ENCODE results near the gene ANO4. TPM values are rescaled to one million over a fixed set of nuclear protein-coding genes. Genes with fewer than 3 reads are reported as not detected.

Gene ANO4
- total and polyA plus RNA-seq, 2 donors (not counting 1 experiment from before 2014, with no cell fraction given): not detected

DNA sequence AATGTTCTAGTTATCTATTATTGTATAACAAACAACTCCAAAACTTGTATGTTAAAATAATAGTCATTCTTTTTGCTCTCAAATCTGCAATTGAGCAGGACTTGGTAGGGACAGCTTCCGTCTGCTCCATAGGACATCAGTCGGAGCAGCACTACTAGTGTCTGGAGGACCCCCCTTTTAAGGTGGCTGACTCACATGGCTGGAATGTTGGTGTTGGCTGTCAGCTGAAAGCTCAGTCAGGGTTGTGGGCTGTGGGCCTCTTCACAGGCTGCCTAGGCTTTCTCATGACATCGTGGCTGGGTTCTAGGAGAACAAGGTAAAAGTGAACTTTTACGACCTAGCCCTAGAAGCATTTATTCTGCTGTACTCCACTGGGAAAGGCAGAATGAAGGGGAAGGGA lies 160.6 kb downstream of the ANO4 start:
- Histone ChIP-seq H3K4me1 (ENCODE audit: control insufficient read depth in 2 of 2, insufficient read depth in 2 of 2, low read length in 2 of 2) (no peaks in the 10 kb centered on the region), H3K9me3 (ENCODE audit: control extremely low read depth in 1 of 3, control insufficient read depth in 2 of 3, insufficient read depth in 1 of 3, low read length in 2 of 3) (no peaks in the 10 kb centered on the region), H3K4me3 (ENCODE audit: control extremely low read depth in 1 of 5, extremely low read depth in 1 of 5, insufficient read depth in 1 of 5, low read depth in 2 of 5, low read length in 4 of 5) (no peak overlapping the region), H4K20me1 (ENCODE audit: control insufficient read depth, insufficient read depth, low read length, poor library complexity, severe bottlenecking) (no peaks in the 10 kb centered on the region), H2AFZ (ENCODE audit: insufficient read depth, low read depth, low read length, poor library complexity, severe bottlenecking) (no peak overlapping the region), H3K79me2 (ENCODE audit: control insufficient read depth, insufficient read depth, low read length) (no peaks in the 10 kb centered on the region), H3K27ac (ENCODE audit: low read length in 2 of 2) (no peak overlapping the region), H3K27me3 (replicated peaks in 1 of 4; ENCODE audit: control extremely low read depth in 1 of 4, control insufficient read depth in 3 of 4, insufficient read depth in 4 of 4, low read length in 3 of 4) (no peaks in the 10 kb centered on the region), H3K4me2 (replicated peaks; ENCODE audit: low read depth, low read length, poor library complexity, severe bottlenecking) (no peak overlapping the region), H3K36me3 (replicated peaks in 1 of 2; ENCODE audit: control extremely low read depth in 1 of 2, control insufficient read depth in 1 of 2, extremely low read depth in 1 of 2, insufficient read depth in 2 of 2, low read length in 1 of 2) (no peaks in the 10 kb centered on the region), H3K9ac (ENCODE audit: low read length) (no peak overlapping the region)
- WGBS (ENCODE audit: insufficient coverage): 83% methylated on average over 3 of the region's 4 CpGs
- intact Hi-C loops (cut with micrococcal nuclease): no loop called here
- ChIA-PET POLR2A (no interaction called here), CTCF (no interaction called here)
- Mint-ChIP-seq H3K9me3 (ENCODE audit: insufficient read depth) (no peaks in the 10 kb centered on the region), H3K27me3 (no peaks in the 10 kb centered on the region), H3K4me3 (no peak overlapping the region), H3K27ac (no peak overlapping the region), H3K4me1 (no peaks in the 10 kb centered on the region)
- ATAC-seq (ENCODE audit: low read depth) (no peak), DNase-seq (no peak)
- no peak for TF ChIP-seq EZH2 (IDR thresholded peaks at IDR 0.05; ENCODE audit: borderline replicate concordance, insufficient read depth, low read depth, low read length, poor library complexity, severe bottlenecking)
- TF ChIP-seq, protein P1, sequence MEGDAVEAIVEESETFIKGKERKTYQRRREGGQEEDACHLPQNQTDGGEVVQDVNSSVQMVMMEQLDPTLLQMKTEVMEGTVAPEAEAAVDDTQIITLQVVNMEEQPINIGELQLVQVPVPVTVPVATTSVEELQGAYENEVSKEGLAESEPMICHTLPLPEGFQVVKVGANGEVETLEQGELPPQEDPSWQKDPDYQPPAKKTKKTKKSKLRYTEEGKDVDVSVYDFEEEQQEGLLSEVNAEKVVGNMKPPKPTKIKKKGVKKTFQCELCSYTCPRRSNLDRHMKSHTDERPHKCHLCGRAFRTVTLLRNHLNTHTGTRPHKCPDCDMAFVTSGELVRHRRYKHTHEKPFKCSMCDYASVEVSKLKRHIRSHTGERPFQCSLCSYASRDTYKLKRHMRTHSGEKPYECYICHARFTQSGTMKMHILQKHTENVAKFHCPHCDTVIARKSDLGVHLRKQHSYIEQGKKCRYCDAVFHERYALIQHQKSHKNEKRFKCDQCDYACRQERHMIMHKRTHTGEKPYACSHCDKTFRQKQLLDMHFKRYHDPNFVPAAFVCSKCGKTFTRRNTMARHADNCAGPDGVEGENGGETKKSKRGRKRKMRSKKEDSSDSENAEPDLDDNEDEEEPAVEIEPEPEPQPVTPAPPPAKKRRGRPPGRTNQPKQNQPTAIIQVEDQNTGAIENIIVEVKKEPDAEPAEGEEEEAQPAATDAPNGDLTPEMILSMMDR (IDR thresholded peaks at IDR 0.05): no peak

DNA sequence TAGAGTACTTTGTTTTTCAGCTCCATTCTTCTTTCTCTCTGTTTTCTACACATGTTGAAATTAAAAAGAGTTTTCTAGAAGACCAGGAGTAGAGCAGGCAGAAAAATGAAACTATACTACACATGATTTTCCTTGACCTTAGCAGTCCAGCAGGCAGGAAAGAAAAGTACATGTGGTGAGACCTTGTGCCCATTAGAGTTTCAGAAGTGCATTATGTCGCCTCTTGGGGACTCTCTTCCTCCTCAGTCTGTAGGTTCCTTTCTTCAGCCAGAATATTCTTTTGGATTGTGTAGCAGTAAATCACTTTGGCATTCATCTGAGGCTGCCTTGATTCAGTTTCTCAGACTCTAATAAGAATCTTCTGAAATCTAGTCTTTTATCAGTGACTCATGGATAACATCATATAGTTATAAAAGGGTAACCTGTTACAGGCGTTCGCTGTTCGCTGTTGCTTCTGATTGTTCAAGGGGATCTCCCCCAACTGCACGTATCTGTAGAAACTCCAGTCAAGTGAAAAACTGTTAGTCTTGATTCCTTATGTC lies 161.8 kb downstream of the ANO4 start:
- H3K4me1 ChIP-seq (ENCODE audit: control insufficient read depth in 2 of 2, insufficient read depth in 2 of 2, low read length in 2 of 2): no peaks in the 10 kb centered on the region
- H3K9me3 ChIP-seq (ENCODE audit: control extremely low read depth in 1 of 3, control insufficient read depth in 2 of 3, insufficient read depth in 1 of 3, low read length in 2 of 3): no peaks in the 10 kb centered on the region
- ChIA-PET POLR2A (no interaction called here), CTCF (no interaction called here)
- Mint-ChIP-seq H3K4me3 (no peak overlapping the region), H3K27ac (no peak overlapping the region), H3K9me3 (ENCODE audit: insufficient read depth) (no peaks in the 10 kb centered on the region), H3K27me3 (no peaks in the 10 kb centered on the region), H3K4me1 (no peaks in the 10 kb centered on the region)
- no peaks in the 10 kb centered on the region for H3K27me3 ChIP-seq (replicated peaks in 1 of 4; ENCODE audit: control extremely low read depth in 1 of 4, control insufficient read depth in 3 of 4, insufficient read depth in 4 of 4, low read length in 3 of 4)
- no peak overlapping the region for H3K4me3 ChIP-seq (ENCODE audit: control extremely low read depth in 1 of 5, extremely low read depth in 1 of 5, insufficient read depth in 1 of 5, low read depth in 2 of 5, low read length in 4 of 5)
- no peak overlapping the region for H2AFZ ChIP-seq (ENCODE audit: insufficient read depth, low read depth, low read length, poor library complexity, severe bottlenecking)
- no peak overlapping the region for H3K4me2 ChIP-seq (replicated peaks; ENCODE audit: low read depth, low read length, poor library complexity, severe bottlenecking)
- H3K36me3 ChIP-seq (replicated peaks in 1 of 2; ENCODE audit: control extremely low read depth in 1 of 2, control insufficient read depth in 1 of 2, extremely low read depth in 1 of 2, insufficient read depth in 2 of 2, low read length in 1 of 2): no peaks in the 10 kb centered on the region
- DNase-seq: no peak
- WGBS (ENCODE audit: insufficient coverage): no CpG with 5 or more reads among the region's 5 CpGs
- H3K27ac ChIP-seq (ENCODE audit: low read length in 2 of 2): no peak overlapping the region
- no peak for ATAC-seq (ENCODE audit: low read depth)
- TF ChIP-seq, protein P1 (IDR thresholded peaks at IDR 0.05): no peak
- no peak for TF ChIP-seq EZH2 (IDR thresholded peaks at IDR 0.05; ENCODE audit: borderline replicate concordance, insufficient read depth, low read depth, low read length, poor library complexity, severe bottlenecking)
- H3K79me2 ChIP-seq (ENCODE audit: control insufficient read depth, insufficient read depth, low read length): no peaks in the 10 kb centered on the region
- no peak overlapping the region for H3K9ac ChIP-seq (ENCODE audit: low read length)
- intact Hi-C loops (cut with micrococcal nuclease): no loop called here
- no peaks in the 10 kb centered on the region for H4K20me1 ChIP-seq (ENCODE audit: control insufficient read depth, insufficient read depth, low read length, poor library complexity, severe bottlenecking)

Data from B cell (primary cell).